Inflammatory macrophage treated with lipopolysaccharide for 1 hour (primary cell): ENCODE measurements around the gene EVI5L.
"Not testable (repeated sequence)": the region's sequence is repeated elsewhere in the genome, so short reads cannot be mapped to it uniquely, and the experiment has no call there.

Experiments used
- DNase-seq, 2 donors: peaks; one replicate each; pipeline ENCODE4 v3.0.0-alpha.2; 2020 to 2022

EVI5L gene

GRCh38 chr19:7829561-7830271 lies at the start of gene EVI5L:
Gene EVI5L, plus strand, starts transcription at chr19:7830218. Its CDS starts 16,325 bp downstream, at chr19:7846543.
- DNase-seq = peak; percentile 100

GRCh38 chr19:7781157-7781556 lies 48.9 kb upstream of the EVI5L start:
- DNase-seq = no peak

- DNase-seq = peak; percentile 64 to 86
Observed at GRCh38 chr19:7783991-7784423, 46.0 kb upstream of the EVI5L start.

- DNase-seq = no peak
Observed at GRCh38 chr19:7784856-7785255, 45.2 kb upstream of the EVI5L start.

GRCh38 chr19:7787141-7787540 lies 42.9 kb upstream of the EVI5L start:
- no peak for DNase-seq

GRCh38 chr19:7787602-7788177 lies 42.3 kb upstream of the EVI5L start:
- no peak for DNase-seq

GRCh38 chr19:7788178-7788932 lies 41.7 kb upstream of the EVI5L start:
- DNase-seq = no peak

- DNase-seq = no peak
Observed at GRCh38 chr19:7788933-7789323, 41.1 kb upstream of the EVI5L start.

- no peak for DNase-seq
Observed at GRCh38 chr19:7789447-7789846, 40.6 kb upstream of the EVI5L start.

- no peak for DNase-seq
Observed at GRCh38 chr19:7790416-7790815, 39.6 kb upstream of the EVI5L start.

- no peak for DNase-seq
Observed at GRCh38 chr19:7792281-7792680, 37.7 kb upstream of the EVI5L start.

- DNase-seq = not testable (repeated sequence)
Observed at GRCh38 chr19:7792701-7793100, 37.3 kb upstream of the EVI5L start.

- DNase-seq = no peak
Observed at GRCh38 chr19:7793493-7793892, 36.5 kb upstream of the EVI5L start.

- DNase-seq = no peak
Observed at GRCh38 chr19:7795555-7796161, 34.4 kb upstream of the EVI5L start.

GRCh38 chr19:7799640-7800355 lies 30.2 kb upstream of the EVI5L start:
- DNase-seq = peak; percentile 70 to 99

GRCh38 chr19:7801020-7801570 lies 28.9 kb upstream of the EVI5L start:
- no peak for DNase-seq

GRCh38 chr19:7806234-7806633 lies 23.8 kb upstream of the EVI5L start:
- DNase-seq = no peak

- DNase-seq = no peak
Observed at GRCh38 chr19:7806876-7807275, 23.1 kb upstream of the EVI5L start.

GRCh38 chr19:7808108-7808507 lies 21.9 kb upstream of the EVI5L start:
- no peak for DNase-seq

GRCh38 chr19:7811989-7812388 lies 18.0 kb upstream of the EVI5L start:
- no peak for DNase-seq

GRCh38 chr19:7815325-7815724 lies 14.7 kb upstream of the EVI5L start:
- DNase-seq = no peak

- not testable (repeated sequence) for DNase-seq
Observed at GRCh38 chr19:7816040-7816439, 14.0 kb upstream of the EVI5L start.

- DNase-seq = peak; percentile 81 to 87
Observed at GRCh38 chr19:7817801-7818200, 12.2 kb upstream of the EVI5L start.
